Measurements from ENCODE around the gene MUCL3. TPM values are rescaled to one million over a fixed set of nuclear protein-coding genes. Genes with fewer than 3 reads are reported as not detected.
"Not testable (repeated sequence)": the region's sequence is repeated elsewhere in the genome, so short reads cannot be mapped to it uniquely, and the experiment has no call there.

The MUCL3 gene
- total RNA-seq, 1 donor from 2014 or later: not detected

DNA sequence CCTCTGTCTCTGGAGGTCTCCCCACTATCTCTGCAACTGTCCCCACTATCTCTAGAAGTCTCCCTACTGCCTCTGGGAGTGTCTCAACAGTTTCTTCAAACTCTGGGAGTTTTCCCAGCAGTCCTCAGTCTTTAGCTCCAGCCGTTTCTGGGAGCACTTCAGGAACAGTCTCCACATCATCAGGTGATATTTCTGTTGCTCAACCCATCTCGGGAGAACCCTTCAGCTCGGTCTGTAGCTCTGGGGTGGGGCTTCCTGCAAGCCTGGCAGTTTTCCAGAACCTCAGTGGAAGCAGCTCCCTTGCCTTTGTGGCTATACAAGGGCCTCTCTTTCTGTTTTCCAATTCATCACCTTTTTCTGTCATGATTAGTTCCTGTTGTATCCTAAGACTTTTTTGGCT is 5.8 kb upstream of the MUCL3 start:
- intact Hi-C loops (cut with micrococcal nuclease): no loop called here

DNA sequence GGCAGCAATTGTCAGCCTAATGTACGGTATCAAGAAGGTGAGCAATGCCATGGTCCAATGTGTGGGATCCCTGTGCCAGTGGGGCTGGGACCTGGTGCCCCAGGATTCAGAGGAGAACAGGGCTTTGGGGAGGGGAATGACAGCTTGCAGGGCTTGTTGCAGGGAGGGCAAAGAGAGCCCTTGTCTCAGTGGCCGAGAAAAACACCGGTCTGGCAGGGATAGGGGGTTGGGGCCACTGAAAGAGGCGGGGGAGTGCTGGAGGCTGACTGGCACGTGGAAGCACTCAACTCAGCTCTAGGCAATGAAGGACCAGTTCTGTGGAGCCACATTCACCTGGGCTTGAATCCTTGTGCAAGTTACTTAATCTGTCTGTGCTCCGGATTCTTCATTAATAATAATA is 3.5 kb upstream of the MUCL3 start:
- intact Hi-C loops (cut with micrococcal nuclease): no loop called here

DNA sequence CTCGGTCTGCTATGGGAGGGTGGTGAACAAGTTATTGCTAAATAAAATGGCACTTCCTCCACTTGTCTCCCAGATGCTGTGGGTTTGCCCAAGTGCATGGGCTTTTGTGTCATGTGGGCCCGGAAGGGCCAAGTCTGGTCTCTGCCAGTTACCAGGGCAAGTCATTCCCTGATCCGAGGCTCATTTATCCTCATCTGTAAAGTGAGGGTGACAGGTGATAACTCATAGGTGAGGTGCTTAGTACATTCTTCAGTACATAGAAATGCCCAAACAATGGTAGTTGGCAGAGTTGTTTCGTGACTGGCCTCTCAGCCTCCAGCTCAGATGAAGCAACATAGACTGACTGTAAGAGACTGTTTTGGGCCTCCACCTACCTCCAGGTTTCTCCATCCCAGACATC is 2.0 kb upstream of the MUCL3 start:
- intact Hi-C loops (cut with micrococcal nuclease): no loop called here

DNA sequence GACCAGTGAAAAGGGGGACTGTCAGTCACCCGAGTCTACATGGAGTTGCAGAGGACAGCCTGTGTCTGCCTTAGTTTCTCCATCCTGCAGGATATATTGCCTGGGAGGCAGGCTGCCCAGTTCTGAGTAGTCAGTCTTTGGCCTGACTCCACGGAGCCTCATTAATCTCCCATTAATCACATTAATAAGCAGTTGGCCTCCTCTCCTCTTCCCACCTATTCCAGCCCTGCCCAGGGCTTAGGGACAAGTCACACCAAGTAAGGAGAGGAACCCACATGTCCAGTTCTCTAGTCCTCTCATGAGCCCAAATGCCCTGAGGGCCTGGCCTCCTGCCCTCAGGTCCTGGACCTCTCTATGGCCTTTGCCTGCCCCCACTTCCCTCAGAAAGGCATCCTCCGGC is 1.3 kb upstream of the MUCL3 start:
- intact Hi-C loops (cut with micrococcal nuclease): no loop called here

DNA sequence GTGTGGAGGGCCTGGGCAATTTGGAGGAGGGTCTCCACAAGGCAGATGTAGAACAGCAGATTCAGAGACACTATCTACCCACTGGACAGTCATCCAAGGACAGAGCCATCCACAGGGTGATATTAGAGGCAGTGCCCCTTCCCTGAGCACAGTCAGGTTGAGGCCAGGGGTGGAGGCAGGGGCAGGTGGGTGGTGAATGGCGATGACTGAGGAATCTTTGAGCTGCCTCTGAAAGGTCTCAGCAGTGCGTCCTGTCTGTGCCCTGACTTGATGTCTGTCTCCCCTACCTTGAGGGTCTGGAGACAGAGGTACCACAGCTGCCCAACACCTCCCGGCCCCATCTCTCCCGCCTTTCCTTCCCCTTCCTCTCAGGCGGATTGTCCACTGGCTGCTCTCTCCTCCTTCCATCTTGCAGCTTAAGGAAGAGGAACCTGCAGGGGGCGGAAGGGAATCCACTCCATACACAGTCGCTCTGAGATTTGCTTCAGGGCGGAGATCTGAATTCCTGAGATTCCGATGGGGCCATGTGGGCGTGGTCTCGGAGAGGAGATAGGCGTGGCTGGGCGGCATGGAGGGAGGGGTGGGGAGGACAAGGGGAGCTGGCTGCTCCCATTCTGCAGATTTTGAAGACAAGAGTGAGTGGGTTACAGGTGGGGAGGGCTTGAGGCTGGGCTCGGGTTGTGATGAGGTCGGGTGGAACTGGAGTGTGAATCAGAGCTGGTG is 1.7 kb downstream of the MUCL3 start:
- intact Hi-C loops (cut with micrococcal nuclease): no loop called here

DNA sequence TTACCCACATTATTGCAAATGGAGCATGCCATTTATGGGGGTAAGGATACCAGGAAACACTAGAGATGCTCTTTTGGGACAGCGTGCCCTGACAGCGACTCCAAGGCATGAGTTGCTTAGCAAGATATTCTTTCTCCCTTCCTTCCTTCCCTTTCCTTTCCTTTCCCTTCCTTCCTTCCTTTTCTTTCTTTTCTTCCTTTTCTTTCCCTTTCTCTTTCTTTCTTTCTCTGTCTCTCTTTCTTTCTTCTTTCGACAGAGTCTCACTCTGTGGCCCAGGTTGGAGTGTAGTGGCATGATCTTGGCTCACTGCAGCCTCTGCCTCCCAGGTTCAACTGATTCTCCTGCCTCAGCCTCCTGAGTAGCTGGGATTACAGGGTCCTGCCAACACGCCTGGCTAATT is 3.3 kb downstream of the MUCL3 start:
- intact Hi-C loops (cut with micrococcal nuclease): no loop called here

DNA sequence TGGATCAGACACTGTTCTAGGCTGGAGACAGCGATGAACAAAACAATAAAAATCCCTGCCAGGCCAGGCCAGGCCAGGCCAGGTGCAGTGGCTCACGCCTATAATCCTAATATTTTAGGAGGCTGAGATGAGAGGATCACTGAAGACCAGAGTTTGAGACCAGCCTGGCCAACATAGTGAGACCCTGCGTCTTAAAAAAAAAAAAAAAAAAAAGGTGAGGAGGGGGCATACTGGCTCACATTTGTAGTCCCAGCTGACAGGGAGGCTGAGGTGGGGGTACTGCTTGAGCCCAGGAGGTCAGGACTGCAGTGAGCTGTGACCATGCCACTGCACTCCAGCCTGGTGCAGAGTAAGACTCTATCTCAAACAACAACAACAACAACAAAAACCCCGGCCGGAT is 4.5 kb downstream of the MUCL3 start:
- intact Hi-C loops (cut with micrococcal nuclease): no loop called here

DNA sequence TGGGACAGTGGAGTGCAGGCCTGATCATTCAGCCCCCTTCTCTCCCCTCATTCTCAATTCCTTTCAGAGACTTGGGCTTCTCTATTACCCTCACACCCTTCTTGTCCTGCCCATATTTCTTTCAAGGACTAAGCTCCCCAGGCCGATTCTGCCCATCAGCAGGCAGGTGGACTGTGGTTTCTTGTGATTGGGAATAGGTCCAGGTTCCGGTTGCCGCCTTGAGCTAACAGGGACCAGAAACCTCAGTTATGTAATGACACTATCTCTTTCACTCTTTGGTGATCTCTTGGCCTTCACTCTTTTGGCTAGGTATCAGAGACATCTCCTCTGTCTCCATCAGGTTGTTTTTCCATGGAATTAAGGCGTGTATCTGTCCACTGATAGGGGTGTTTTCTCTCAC is 6.5 kb downstream of the MUCL3 start:
- intact Hi-C loops (cut with micrococcal nuclease): no loop called here

DNA sequence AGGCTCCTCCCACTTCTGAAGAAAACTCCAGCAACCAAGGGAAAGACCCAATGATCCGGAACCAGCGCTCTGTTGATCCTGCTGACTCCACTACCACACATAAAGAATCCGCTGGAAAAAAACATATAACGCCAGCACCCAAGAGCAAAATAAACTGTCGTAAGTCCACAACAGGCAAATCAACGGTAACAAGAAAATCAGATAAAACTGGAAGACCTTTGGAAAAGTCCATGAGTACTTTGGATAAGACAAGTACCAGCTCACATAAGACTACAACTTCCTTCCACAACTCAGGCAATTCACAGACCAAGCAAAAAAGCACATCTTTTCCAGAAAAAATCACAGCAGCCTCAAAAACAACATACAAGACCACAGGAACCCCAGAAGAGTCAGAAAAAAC is 8.0 kb downstream of the MUCL3 start:
- intact Hi-C loops (cut with micrococcal nuclease): no loop called here

DNA sequence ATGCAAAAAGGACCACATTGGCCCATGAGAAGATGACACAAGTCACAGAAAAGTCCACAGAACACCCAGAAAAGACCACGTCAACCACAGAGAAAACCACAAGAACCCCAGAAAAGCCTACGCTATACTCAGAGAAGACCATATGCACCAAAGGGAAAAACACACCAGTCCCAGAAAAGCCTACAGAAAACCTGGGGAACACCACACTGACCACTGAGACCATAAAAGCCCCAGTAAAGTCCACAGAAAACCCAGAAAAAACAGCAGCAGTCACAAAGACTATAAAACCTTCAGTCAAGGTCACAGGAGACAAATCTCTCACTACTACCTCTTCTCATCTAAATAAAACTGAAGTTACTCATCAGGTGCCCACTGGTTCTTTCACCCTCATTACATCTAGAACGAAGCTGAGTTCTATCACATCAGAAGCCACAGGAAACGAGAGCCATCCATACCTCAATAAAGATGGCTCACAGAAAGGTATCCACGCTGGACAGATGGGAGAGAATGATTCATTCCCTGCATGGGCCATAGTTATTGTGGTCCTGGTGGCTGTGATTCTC is 11.2 kb downstream of the MUCL3 start:
- intact Hi-C loops (cut with micrococcal nuclease): no loop called here

DNA sequence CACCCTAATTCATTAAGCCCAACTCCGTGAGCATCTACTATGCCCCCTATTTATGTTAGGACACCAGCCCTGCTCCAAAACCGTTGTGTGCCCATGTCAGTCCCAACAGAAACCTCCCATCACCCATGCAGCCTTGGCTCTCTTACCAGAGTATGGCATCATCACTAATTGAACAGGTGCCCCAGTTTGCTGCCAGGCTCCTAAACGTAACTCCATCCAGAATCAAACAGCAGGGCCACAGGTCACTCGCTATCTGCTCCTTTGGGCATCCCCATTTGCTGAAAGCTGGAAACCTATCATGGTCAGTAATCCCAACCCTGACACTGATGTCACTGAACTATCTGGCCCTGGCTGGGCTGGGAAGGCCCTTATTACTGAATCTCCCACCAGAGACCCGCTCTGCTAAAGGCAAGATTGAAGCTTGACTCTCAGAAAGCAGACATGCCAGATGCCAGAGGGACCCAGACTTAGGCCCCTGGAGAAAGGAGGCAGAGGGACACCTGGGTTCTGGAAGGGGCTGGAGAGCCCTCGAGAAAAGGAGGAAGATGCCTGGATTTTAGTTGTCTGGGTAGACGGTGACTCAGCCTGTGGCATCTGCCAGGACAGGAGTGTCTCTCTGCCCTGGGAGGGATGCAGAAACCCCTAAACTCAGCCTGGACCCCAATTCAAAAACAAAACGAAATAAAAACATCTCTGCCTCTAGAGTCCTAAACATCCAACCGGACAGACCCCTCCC is 14.0 kb downstream of the MUCL3 start:
- intact Hi-C loops (cut with micrococcal nuclease): no loop called here

DNA sequence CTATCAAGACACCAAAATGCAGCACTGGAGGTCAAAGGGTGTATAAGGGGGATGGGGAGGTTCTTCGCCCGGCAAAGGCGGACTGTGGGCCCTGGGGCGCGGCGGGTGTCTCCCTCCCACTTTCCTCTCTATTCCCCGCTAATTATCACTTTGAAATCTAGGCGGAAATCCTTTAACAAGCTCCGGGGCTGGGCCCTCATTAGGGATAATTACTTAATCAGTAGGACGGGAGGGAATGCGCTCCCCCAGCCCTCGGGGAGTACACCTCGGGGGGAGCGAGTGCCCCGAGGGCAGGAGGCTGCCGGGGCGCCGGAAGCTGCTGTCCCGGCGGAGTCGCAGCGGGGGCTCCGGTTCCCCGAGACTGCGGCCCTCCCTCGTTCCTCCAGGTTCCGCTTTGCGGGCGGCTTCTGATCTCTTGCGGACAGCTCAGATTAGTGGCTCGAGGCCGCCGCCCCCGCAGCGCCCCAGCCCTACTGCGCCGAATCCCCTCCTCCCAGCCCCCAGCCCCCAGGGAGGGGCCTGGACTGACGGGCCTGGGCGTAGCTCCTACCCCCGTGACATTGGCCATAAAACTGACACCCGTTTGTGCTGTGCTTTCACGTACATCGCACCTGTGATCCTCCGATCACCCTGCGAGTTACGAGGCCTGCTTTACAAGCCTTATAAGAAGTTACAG is 14.7 kb downstream of the MUCL3 start:
- intact Hi-C loops (cut with micrococcal nuclease): no loop called here

DNA sequence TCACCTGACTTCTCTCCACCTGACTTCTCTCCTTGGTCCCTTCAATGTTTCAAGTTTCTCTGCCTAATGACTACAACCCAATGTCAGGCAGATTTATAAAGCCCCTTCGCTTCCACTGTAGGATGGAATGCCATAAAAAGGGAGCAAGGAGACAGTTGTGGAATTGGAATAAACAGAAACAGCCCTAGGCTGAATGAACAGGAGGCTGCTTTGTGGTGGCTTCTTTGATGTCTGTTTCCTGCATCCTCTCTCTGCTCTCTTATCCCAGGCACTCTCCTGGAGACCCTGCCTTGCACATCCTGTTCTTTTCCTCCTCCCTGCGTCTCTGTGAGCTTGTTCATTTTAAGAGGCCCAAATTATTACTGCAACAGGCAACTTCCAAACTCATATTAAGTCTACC is 16.9 kb downstream of the MUCL3 start:
- intact Hi-C loops (cut with micrococcal nuclease): no loop called here

DNA sequence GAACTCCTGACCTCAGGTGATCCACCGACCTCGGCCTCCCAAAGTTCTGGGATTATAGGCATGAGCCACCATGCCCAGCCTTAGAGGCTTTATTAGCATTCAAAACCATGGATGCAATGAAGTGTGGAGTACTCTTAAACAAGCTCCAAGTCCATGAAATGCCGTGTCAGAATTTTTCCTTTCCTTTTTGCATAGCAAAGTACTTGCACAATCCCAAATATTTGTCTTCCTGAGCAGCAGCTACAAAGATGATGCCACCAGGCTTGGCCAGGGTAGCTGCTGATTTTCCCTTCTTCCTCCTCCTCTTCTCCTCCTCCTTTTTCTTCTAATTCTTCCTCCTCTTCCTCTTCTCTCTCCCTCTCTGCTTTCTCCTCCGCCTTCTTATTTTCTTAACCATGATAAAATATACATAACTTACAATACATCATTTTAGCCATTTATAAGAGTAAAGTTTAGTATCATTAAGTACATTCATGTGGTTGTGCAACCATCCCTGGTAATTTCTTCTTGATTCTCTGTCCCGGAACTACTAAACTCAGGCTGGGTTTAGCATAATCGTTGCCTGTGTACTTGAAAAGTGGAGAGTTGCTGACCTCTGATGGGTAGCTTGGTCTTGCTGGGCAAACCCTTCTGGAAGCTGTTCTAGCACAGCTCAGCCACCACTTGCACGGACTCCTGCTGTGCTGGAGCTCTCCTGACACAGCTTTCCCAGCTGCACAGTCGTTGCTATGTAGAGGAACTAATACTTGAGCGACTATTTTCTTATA is 20.3 kb downstream of the MUCL3 start:
- intact Hi-C loops (cut with micrococcal nuclease): no loop called here

DNA sequence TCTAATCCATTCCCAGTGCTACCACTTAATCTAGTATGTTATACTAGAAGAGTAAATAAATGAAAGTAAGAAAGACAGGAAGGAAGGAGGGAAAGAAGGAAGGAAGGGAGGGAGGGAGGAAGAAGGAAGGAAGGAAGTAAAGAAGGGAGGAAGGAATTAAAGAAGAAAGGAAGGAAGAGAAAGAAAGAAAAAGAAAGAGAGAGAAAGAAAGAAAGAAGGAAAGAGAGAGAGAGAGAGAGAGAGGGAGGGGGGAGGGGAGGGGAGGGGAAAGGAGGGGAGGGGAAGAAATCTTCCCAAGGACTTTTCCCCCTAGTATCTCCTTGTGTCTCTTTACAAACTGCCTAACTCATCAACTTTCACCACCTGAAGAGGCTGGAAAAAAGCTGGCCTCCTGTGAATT is 21.9 kb downstream of the MUCL3 start:
- intact Hi-C loops (cut with micrococcal nuclease): no loop called here

DNA sequence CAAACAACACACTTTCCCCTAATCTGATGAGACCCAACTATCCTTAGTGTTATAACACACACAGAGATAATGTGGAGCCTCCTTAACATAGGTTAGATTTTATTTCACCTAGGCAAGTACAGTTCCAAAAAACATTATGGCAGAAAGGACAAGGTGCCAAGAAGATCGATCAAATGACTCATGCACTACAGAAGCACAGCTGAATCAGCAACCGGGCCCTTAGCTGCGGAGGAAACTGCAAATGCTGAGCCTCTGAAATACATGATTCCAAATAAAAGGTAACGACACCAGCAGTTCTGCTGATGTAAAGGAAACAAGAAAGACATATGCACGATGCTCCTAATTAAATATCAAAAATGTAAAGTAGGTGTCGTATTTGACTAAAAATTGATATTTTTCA is 22.9 kb downstream of the MUCL3 start:
- intact Hi-C loops (cut with micrococcal nuclease): no loop called here

DNA sequence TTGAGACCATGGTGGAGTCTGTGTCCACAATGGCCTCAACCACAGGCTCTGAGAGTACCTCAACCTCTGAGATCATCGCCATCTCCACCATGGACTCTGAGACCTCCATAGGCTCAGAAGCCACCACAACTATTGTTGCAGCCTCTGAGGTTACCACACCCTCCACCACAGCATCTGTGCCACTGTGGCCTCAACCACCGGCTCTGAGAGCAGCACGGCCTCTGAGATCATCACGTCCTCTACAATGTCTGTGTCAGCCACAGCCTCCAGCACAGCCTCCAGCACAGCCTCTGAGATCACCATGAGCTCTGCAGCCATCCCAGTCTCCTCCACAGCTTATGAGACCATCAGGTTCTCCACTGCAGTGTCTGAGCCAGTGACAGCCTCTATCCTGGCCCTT is 23.3 kb downstream of the MUCL3 start:
- intact Hi-C loops (cut with micrococcal nuclease): no loop called here

DNA sequence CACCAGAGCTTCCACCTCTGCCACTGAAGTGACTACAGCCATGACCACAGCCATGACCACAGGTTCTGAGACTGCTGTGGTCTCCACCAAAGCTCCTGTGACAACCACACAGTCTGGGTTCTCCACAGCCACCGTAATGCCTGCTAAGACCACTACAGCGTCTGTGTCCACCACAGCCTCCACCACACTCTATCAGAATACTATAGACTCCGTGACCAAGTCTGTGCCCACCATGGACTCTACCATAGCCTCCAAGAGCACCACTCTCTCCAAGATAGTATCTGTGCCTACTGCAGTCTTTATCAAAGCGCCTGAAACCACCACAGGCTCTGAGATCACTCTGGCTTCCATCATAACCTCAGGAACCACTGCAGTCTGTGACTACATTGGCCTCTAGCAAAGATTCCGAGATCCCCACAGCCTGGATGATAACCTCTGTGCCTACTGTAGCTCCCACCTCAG is 24.4 kb downstream of the MUCL3 start:
- intact Hi-C loops (cut with micrococcal nuclease): no loop called here

DNA sequence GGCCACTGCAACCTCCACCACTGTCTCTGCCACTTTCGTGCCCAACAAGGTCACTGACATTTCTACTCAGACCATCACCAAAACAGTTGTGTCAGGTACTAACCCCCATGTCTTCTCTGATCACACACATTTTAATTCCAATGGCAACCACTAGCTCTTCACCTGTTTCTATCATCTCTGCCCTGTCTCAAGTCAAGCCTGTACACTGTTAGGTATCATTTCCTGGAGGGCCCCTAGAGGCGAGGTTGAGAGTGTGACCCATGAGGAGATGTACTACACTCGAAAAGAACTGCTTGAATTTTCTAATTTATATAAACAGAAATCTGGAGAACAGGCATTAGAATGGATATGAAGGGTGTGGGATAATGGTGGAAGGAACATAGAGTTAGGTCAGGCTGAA is 25.4 kb downstream of the MUCL3 start:
- intact Hi-C loops (cut with micrococcal nuclease): no loop called here

DNA sequence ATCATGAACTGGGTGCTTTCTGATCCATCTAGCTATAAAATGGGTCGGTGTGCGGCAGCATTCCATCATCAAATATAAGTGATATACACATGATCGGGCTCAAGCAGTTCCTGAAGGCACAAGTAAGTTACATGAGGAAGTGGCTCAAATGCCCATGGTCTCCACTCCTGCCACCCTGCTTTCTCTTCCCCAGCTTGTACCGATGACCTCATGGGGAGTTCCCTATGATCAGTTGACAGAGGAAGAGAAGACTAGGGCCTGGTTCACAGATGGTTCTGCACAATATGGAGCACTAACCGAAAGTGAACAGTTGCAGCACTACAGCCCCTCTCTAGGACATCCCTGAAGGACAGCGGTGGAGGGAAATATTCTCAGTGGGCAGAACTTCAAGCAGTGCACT is 28.4 kb downstream of the MUCL3 start:
- intact Hi-C loops (cut with micrococcal nuclease): not testable (repeated sequence)

DNA sequence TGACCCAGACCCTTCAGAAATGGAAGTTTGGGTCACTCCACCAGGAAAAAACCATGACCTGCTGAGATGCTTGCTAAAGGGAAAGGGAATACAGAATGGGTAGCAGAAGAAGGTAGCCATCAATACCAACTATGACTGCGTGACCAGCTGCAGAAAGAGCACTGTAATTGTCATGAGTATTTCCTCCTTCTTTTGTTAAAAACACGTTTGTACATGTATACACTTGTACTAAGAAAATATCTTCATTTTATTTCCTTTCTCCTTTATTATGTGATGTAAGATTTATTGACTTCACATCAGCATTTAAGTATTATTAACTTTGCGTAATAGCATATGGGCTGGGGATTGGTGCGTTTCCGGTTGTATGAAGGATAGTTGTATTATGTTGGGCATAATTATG is 30.2 kb downstream of the MUCL3 start:
- intact Hi-C loops (cut with micrococcal nuclease): no loop called here
